Measurements from ENCODE around the gene UBTFL1. TPM values are rescaled to one million over a fixed set of nuclear protein-coding genes. Genes with fewer than 3 reads are reported as not detected.

The UBTFL1 gene, protein sequence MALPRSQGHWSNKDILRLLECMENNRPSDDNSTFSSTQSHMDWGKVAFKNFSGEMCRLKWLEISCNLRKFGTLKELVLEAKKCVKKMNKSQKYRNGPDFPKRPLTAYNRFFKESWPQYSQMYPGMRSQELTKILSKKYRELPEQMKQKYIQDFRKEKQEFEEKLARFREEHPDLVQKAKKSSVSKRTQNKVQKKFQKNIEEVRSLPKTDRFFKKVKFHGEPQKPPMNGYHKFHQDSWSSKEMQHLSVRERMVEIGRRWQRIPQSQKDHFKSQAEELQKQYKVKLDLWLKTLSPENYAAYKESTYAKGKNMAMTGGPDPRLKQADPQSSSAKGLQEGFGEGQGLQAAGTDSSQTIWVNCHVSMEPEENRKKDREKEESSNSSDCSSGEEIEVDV
- not detected in 2 replicates for total RNA-seq

DNA sequence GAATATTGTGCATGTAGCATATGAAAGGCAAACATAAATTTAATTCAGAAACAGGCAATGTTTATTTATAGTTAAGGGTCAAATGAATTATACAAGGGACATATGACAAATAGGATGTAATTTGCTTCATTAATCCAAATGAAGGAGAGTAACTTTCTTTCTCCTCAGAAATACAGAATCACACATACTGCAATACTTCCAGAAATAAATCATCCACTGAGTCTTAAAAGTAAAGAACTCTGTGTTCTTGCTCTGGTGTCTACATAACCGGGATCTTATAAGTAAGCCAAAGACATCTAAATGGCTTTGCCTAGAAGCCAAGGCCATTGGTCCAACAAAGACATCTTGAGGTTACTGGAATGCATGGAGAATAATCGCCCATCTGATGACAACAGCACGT, at the start of gene UBTFL1:
UBTFL1 (plus strand) TSS at position 301 of the 400 bp plus-strand sequence; CDS start at position 301, 0 bp downstream.

DNA sequence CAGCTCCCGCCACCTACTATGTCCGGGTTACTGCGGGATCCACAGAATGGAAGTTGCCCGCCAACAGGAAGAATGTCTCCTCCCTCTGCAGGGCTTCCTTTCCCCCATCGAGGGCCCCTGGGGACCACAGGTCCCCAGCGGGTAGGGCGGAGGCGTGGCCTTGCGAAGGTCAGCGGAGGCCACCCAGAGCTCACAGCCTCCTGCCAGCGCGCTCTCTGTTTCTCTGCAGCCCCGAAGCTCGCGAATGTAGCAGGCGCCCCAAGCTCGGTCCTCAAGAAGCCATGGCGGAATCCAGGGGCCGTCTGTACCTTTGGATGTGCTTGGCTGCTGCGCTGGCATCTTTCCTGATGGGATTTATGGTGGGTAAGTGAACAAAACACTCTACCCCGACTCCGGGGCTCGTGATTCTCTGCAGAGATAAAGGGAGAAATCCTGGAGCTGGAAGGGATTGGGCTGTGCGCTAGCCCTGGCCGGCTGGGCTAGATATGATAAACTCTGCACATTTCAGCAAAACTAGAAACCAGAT, 48.8 kb downstream of the UBTFL1 start, which contains the start of gene NAALAD2:
NAALAD2 (plus strand) TSS at position 186 of the 526 bp plus-strand sequence; CDS start at position 282, 96 bp downstream.

Other genes with a start within 250 kb of the UBTFL1 start
- not detected in 2 replicates for gene TRIM64B, start 207.5 kb upstream of the UBTFL1 start, total RNA-seq
- gene TRIM49D1, start 163.7 kb upstream of the UBTFL1 start, total RNA-seq, result not detected in 2 replicates
- gene TRIM49D2, start 161.9 kb upstream of the UBTFL1 start, total RNA-seq, result not detected in 2 replicates
- gene TRIM64, start 119.9 kb upstream of the UBTFL1 start, total RNA-seq, result not detected in 2 replicates
- gene TRIM49C, start 54.8 kb upstream of the UBTFL1 start, total RNA-seq, result not detected in 2 replicates
- gene NAALAD2, start 48.7 kb downstream of the UBTFL1 start, total RNA-seq, result 1.0 and 2.4 TPM in 2 replicates
- 39.8 and 49.5 TPM in 2 replicates for gene CHORDC1, start 137.1 kb downstream of the UBTFL1 start, total RNA-seq

Data from smooth muscle cell of the umbilical artery (primary cell).